ENCODE measurements around the gene CALB2.

Gene CALB2

GRCh38 chr16:71399801-71400563, 41.5 kb downstream of the CALB2 start:
- DNase-seq, result no peak

GRCh38 chr16:71402007-71402406, 43.5 kb downstream of the CALB2 start:
- no peak for DNase-seq

GRCh38 chr16:71402674-71403073, 44.2 kb downstream of the CALB2 start:
- no peak for DNase-seq

GRCh38 chr16:71404364-71404763, 45.8 kb downstream of the CALB2 start:
- DNase-seq, result no peak

- DNase-seq, result no peak
Observed at GRCh38 chr16:71406316-71406715, 47.8 kb downstream of the CALB2 start.

GRCh38 chr16:71406724-71407123, 48.2 kb downstream of the CALB2 start:
- DNase-seq, result no peak

GRCh38 chr16:71407731-71408130, 49.2 kb downstream of the CALB2 start:
- DNase-seq, result no peak

- no peak for DNase-seq
Observed at GRCh38 chr16:71408536-71408935, 50.0 kb downstream of the CALB2 start.

GRCh38 chr16:71409011-71409775, 50.7 kb downstream of the CALB2 start:
- no peak for DNase-seq

- DNase-seq, result no peak
Observed at GRCh38 chr16:71410146-71410545, 51.6 kb downstream of the CALB2 start.

GRCh38 chr16:71412270-71413160, 54.0 kb downstream of the CALB2 start:
- DNase-seq, result peak; percentile 88

- no peak for DNase-seq
Observed at GRCh38 chr16:71413341-71413740, 54.8 kb downstream of the CALB2 start.

GRCh38 chr16:71414038-71414437, 55.5 kb downstream of the CALB2 start:
- DNase-seq, result no peak

- DNase-seq, result no peak
Observed at GRCh38 chr16:71421911-71422310, 63.4 kb downstream of the CALB2 start.

GRCh38 chr16:71423016-71423415, 64.5 kb downstream of the CALB2 start:
- no peak for DNase-seq

GRCh38 chr16:71423865-71424264, 65.3 kb downstream of the CALB2 start:
- no peak for DNase-seq

- no peak for DNase-seq
Observed at GRCh38 chr16:71424626-71425025, 66.1 kb downstream of the CALB2 start.

GRCh38 chr16:71425746-71426068, 67.2 kb downstream of the CALB2 start:
- no peak for DNase-seq

GRCh38 chr16:71426069-71426879, 67.8 kb downstream of the CALB2 start:
- DNase-seq, result peak; percentile 76

GRCh38 chr16:71426880-71427615, 68.5 kb downstream of the CALB2 start:
- no peak for DNase-seq

GRCh38 chr16:71428385-71428784, 69.9 kb downstream of the CALB2 start:
- DNase-seq, result no peak

- no peak for DNase-seq
Observed at GRCh38 chr16:71428883-71429282, 70.4 kb downstream of the CALB2 start.
